Measurements from ENCODE around the gene DIP2C. TPM values are rescaled to one million over a fixed set of nuclear protein-coding genes. Genes with fewer than 3 reads are reported as not detected.

DIP2C gene
- total RNA-seq, 1 experiment from 2014 or later = 11.0 TPM

- Mint-ChIP-seq H3K4me1 (peaks cover 12% of the 10 kb centered on the region), H3K27ac (no peak overlapping the region), H3K27me3 (ENCODE audit: low read depth) (no peaks in the 10 kb centered on the region), H3K4me3 (no peak overlapping the region), H3K9me3 (no peaks in the 10 kb centered on the region), H3K36me3 (no peaks in the 10 kb centered on the region)
- ChIA-PET CTCF (no interaction called here), POLR2A (no interaction called here)
- TF ChIP-seq ZBTB21 (CRISPR knock-in tag; IDR thresholded peaks at IDR 0.05; ENCODE audit: borderline replicate concordance) (no peak), CREB1 (CRISPR knock-in tag; IDR thresholded peaks at IDR 0.05) (no peak), ERG (CRISPR knock-in tag; IDR thresholded peaks at IDR 0.05) (no peak), NFATC4 (CRISPR knock-in tag; IDR thresholded peaks at IDR 0.05) (no peak), ELF4 (CRISPR knock-in tag; IDR thresholded peaks at IDR 0.05; ENCODE audit: low read depth) (no peak), ATF2 (CRISPR knock-in tag; IDR thresholded peaks at IDR 0.05; ENCODE audit: borderline replicate concordance, low read depth) (no peak), ZNF232 (CRISPR knock-in tag; IDR thresholded peaks at IDR 0.05) (no peak), MLX (CRISPR knock-in tag; IDR thresholded peaks at IDR 0.05) (no peak), JUN (CRISPR knock-in tag; IDR thresholded peaks at IDR 0.05) (no peak)
- ATAC-seq (no peak), DNase-seq (ENCODE audit: low spot score) (no peak)
Observed at GRCh38 chr10:535952-536351, 153.5 kb downstream of the DIP2C start.

GRCh38 chr10:535051-535450 is 154.4 kb downstream of the DIP2C start:
- CTCF ChIA-PET = no interaction called here
- Mint-ChIP-seq H3K9me3 (no peaks in the 10 kb centered on the region), H3K27me3 (ENCODE audit: low read depth) (no peaks in the 10 kb centered on the region), H3K36me3 (no peaks in the 10 kb centered on the region), H3K27ac (no peak overlapping the region), H3K4me3 (no peak overlapping the region), H3K4me1 (peaks cover 12% of the 10 kb centered on the region)
- POLR2A ChIA-PET = no interaction called here
- no peak for ATAC-seq
- no peak for DNase-seq (ENCODE audit: low spot score)
- TF ChIP-seq NR1H2 (CRISPR knock-in tag; IDR thresholded peaks at IDR 0.05) = no peak
- TF ChIP-seq TEAD1 (CRISPR knock-in tag; IDR thresholded peaks at IDR 0.05) = no peak
- TF ChIP-seq CREM (CRISPR knock-in tag; IDR thresholded peaks at IDR 0.05) = no peak

- Mint-ChIP-seq H3K36me3 (no peaks in the 10 kb centered on the region), H3K27ac (no peak overlapping the region), H3K4me1 (peaks cover 12% of the 10 kb centered on the region), H3K27me3 (ENCODE audit: low read depth) (no peaks in the 10 kb centered on the region), H3K9me3 (no peaks in the 10 kb centered on the region), H3K4me3 (no peak overlapping the region)
- ChIA-PET POLR2A (no interaction called here), CTCF (no interaction called here)
- DNase-seq (ENCODE audit: low spot score) (no peak), ATAC-seq (no peak)
- TF ChIP-seq ELF4 (CRISPR knock-in tag; IDR thresholded peaks at IDR 0.05; ENCODE audit: low read depth) (no peak), ETV6 (CRISPR knock-in tag; IDR thresholded peaks at IDR 0.05) (no peak)
Observed at GRCh38 chr10:534047-534566, 155.4 kb downstream of the DIP2C start.

GRCh38 chr10:533611-534010 is 155.9 kb downstream of the DIP2C start:
- Mint-ChIP-seq H3K4me3 (no peak overlapping the region), H3K4me1 (peaks cover 12% of the 10 kb centered on the region), H3K36me3 (no peaks in the 10 kb centered on the region), H3K27me3 (ENCODE audit: low read depth) (no peaks in the 10 kb centered on the region), H3K27ac (0 out of 2 replicates have a peak overlapping the region, but pooled peaks have one; percentile 66), H3K9me3 (no peaks in the 10 kb centered on the region)
- ChIA-PET POLR2A (no interaction called here), CTCF (interaction anchor here (1.0 kb wide), 1 partner anchor 22 kb away, joined by 4 read pairs; no protein-coding TSS in a partner anchor)
- DNase-seq (ENCODE audit: low spot score) = no peak
- TF ChIP-seq TEAD4 (CRISPR knock-in tag; IDR thresholded peaks at IDR 0.05) (no peak), PRDM15 (CRISPR knock-in tag; IDR thresholded peaks at IDR 0.05) (no peak), ETV6 (CRISPR knock-in tag; IDR thresholded peaks at IDR 0.05) (no peak), IRF1 (CRISPR knock-in tag; IDR thresholded peaks at IDR 0.05) (no peak), JUN (CRISPR knock-in tag; IDR thresholded peaks at IDR 0.05) (no peak)
- no peak for ATAC-seq

Measured in WTC11 (cell line).